T-helper 17 cell (primary cell): Measurements from ENCODE around the gene HSP90B1. TPM values are rescaled to one million over a fixed set of nuclear protein-coding genes. Genes with fewer than 3 reads are reported as not detected.
A peak's percentile ranks its signal among the peaks of the same experiment; 100 is the strongest.

Source experiments
- ATAC-seq: fragments of 150-1000 bp; cut with Tn5 transposase; 2 replicates; pipeline ENCODE4 v1.10.0; 2021; ENCODE audit warnings: mild to moderate bottlenecking, moderate library complexity
- DNase-seq, 3 donors: peaks; one replicate each; pipeline versions ENCODE4 v3.0.0 to v3.0.0-alpha.2; 2020 to 2021
- H3K9me3 ChIP-seq: one replicate; pipeline ENCODE4 v1.7.0; 2013; ENCODE audit warnings: low read length, mild to moderate bottlenecking; ENCODE audit not compliant: control insufficient read depth, poor library complexity, severe bottlenecking
- H3K27ac Mint-ChIP-seq: one replicate; pipeline ENCODE4 v1.8.0; 2022; ENCODE audit warnings: mild to moderate bottlenecking, moderate library complexity, mixed read lengths
- H3K27me3 Mint-ChIP-seq: one replicate; pipeline ENCODE4 v1.8.0; 2022; ENCODE audit warnings: mixed read lengths
- H3K36me3 Mint-ChIP-seq: one replicate; pipeline ENCODE4 v1.8.0; 2022; ENCODE audit warnings: low read depth, mixed read lengths
- H3K4me1 Mint-ChIP-seq: one replicate; pipeline ENCODE4 v1.8.0; 2022; ENCODE audit warnings: mild to moderate bottlenecking, mixed read lengths
- H3K4me3 Mint-ChIP-seq: one replicate; pipeline ENCODE4 v1.8.0; 2022; ENCODE audit warnings: mild to moderate bottlenecking, moderate library complexity, mixed read lengths
- total RNA-seq, 4 donors: library from RNA in 2 of 4; stranded (reverse) in 2 of 4; gene quantifications; one replicate each; pipeline ENCODE4 v1.2.3 and lab custom pipeline; 2022 to 2026

Gene HSP90B1
- total RNA-seq, 2 donors from 2014 or later, result 339 to 429 TPM

- ATAC-seq, result no peak
- Mint-ChIP-seq H3K27ac (peak overlapping the region; percentile 76), H3K4me1 (peaks cover 18% of the 10 kb centered on the region), H3K27me3 (no peaks in the 10 kb centered on the region), H3K4me3 (peak overlapping the region; percentile 62), H3K36me3 (no peaks in the 10 kb centered on the region)
- no peaks in the 10 kb centered on the region for H3K9me3 ChIP-seq
- DNase-seq, result no peak
Measured at GRCh38 chr12:103908877-103909276, 21.3 kb upstream of the HSP90B1 start.

DNA sequence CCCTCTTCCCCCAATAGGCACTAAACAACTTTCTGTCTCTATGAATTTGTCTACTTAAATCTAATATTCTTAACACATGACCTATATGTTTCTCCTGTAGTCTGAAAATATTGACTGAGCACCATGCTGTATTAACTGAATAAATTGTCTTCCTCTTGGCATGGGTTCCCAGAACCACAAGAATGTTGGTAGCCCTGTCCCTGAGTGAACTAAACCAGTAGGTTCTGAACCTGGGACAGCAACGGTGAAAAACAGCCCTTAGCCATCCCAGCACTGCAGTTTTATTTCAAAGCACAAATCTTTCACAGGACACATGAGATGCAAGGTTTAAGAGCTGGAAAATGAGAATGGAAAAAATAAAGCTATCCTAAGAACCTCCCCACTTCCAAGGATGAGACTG lies 20.4 kb upstream of the HSP90B1 start:
- Mint-ChIP-seq H3K27ac (peak overlapping the region; percentile 76), H3K4me3 (no peak overlapping the region)

DNA sequence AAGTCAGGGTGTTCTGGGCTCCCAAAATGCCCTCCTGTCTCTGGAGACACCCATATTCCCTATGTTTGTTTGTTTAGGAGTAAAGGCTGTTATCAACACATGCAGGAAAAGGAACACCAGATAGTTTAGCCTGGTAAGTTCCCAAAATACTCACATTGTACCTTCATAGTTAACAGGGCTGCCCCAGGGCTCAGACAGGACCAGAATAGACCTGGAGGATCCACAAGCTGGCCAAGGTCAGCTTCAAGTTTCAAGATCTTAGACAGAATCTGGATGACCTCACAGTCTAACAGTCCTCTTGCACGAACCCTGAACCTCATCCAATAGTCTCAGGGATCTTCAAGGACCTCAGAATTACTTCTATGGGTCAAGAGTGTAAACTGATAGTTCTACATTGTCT lies 18.1 kb upstream of the HSP90B1 start:
- H3K4me3 Mint-ChIP-seq, result no peak overlapping the region
- no peak for ATAC-seq
- no peak for DNase-seq
- no peak overlapping the region for H3K27ac Mint-ChIP-seq
- no peaks in the 10 kb centered on the region for H3K9me3 ChIP-seq
- peaks cover 9% of the 10 kb centered on the region for H3K4me1 Mint-ChIP-seq
- H3K27me3 Mint-ChIP-seq, result peaks cover 20% of the 10 kb centered on the region
- H3K36me3 Mint-ChIP-seq, result peaks cover 2% of the 10 kb centered on the region

More for the DNA sequence above, 20.4 kb upstream of the HSP90B1 start:
- H3K36me3 Mint-ChIP-seq, result no peaks in the 10 kb centered on the region
- peaks cover 5% of the 10 kb centered on the region for H3K27me3 Mint-ChIP-seq
- no peaks in the 10 kb centered on the region for H3K9me3 ChIP-seq
- ATAC-seq (no peak), DNase-seq (no peak)
- H3K4me1 Mint-ChIP-seq, result peaks cover 14% of the 10 kb centered on the region

DNA sequence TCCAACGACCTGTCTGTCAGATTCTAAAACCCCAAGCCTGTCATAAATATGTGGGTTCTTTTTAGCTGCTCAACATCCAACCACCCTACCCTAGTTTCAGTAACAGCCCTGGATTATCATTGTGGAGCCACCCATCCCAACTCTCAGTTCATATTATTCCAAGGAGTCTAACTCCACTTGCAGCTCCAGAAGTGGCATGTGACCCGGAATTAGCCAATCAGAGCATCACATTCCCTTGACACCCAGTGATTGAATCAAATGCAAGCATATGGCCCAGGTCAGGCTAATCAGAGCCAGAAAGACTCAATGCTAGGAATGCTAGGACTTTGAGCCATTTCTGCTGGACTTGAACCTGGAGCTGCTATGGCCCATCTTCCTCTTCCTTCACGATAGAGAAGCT lies 17.1 kb upstream of the HSP90B1 start:
- no peak for ATAC-seq
- peaks cover 3% of the 10 kb centered on the region for H3K9me3 ChIP-seq
- Mint-ChIP-seq H3K4me1 (peaks cover 7% of the 10 kb centered on the region), H3K36me3 (peaks cover 2% of the 10 kb centered on the region), H3K27ac (no peak overlapping the region), H3K27me3 (peaks cover 20% of the 10 kb centered on the region), H3K4me3 (no peak overlapping the region)
- no peak for DNase-seq

DNA sequence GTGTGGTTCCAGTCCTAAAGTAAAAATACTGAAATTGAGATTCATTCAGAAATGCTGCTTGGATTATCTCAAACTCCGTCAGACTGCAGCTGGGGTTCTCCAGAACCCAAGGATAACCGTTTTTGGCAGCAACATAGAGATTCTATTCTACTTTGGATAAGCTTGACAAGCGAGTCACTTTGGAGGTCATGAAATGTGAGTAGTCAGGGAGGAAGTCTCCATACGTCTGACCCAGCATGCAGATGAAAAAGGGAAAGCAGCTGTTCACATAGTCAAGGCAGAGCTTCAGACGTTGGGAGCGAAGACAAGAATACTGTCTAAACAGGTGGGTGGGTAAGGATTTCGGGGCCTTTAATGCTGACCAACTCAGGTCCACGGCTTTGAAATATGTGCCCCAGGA lies 14.9 kb upstream of the HSP90B1 start:
- no peak for ATAC-seq
- DNase-seq, result no peak
- Mint-ChIP-seq H3K36me3 (peaks cover 2% of the 10 kb centered on the region), H3K4me3 (no peak overlapping the region), H3K27me3 (peaks cover 20% of the 10 kb centered on the region), H3K4me1 (no peaks in the 10 kb centered on the region), H3K27ac (no peak overlapping the region)
- H3K9me3 ChIP-seq, result peaks cover 3% of the 10 kb centered on the region

DNA sequence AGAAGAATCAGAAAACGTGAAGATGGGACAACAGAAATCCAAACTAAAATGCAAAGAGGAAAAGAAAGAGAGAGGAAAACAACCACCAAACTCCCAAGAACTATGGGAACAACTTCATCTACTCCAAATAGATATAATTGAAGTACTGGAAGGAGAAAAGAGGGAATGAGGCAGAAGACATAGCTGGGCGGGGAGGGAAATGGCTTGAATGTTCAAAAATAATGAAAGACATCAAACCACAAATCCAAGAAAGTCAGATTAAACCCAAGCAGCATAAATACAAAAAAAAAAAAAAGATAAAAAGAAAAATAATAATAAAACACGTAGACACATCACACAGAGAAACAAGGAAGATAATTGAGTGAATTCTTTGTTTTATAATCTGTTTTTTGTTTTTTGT lies 12.3 kb upstream of the HSP90B1 start:
- no peak for ATAC-seq
- DNase-seq, result no peak
- peaks cover 20% of the 10 kb centered on the region for H3K27me3 Mint-ChIP-seq
- H3K27ac Mint-ChIP-seq, result no peak overlapping the region
- H3K9me3 ChIP-seq, result peaks cover 3% of the 10 kb centered on the region
- no peak overlapping the region for H3K4me3 Mint-ChIP-seq
- peaks cover 2% of the 10 kb centered on the region for H3K36me3 Mint-ChIP-seq
- no peaks in the 10 kb centered on the region for H3K4me1 Mint-ChIP-seq

DNA sequence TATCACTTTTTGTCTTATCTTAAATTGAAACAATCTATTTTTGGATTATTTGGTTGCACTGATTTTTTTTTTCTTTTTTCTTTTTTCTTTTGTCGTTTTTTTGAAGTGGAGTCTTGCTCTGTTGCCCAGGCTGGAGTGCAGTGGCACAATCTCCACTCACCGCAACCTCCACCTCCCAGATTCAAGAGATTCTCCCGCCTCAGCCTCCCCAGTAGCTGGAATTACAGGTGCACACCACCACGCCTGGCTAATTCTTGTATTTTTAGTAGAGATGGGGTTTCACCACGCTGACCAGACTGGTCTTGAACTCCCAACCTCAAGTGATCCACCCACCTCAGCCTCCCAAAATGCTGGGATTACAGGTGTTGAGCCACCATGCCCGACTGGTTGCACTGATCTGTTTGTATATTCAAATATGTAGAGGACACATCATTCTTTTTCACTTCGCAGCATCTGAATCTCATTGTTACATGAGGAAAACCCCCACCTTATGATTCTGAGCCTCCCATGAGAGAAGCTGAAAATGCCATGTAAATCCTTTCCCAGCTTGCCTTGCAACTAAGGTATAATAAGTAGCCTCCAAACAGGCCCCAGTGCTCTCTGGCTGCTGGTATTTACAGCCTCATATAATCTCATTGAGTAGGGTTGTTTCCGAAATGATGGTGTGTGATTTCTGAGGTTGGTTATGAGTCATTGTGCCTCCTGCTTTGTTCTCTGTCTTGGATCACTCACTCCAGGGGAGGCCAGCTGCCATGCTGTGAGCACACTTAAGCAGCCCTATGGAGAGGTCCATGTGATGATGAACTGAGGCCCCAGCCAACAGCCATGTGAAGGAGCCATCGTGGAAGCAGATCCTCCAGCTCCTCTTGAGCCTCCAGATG lies 5.2 kb upstream of the HSP90B1 start:
- H3K27me3 Mint-ChIP-seq, result no peaks in the 10 kb centered on the region
- peaks cover 29% of the 10 kb centered on the region for H3K4me1 Mint-ChIP-seq
- H3K9me3 ChIP-seq, result no peaks in the 10 kb centered on the region
- no peaks in the 10 kb centered on the region for H3K36me3 Mint-ChIP-seq
- ATAC-seq, result no peak
- DNase-seq, result no peak
- peak overlapping the region; percentile 94 for H3K27ac Mint-ChIP-seq
- H3K4me3 Mint-ChIP-seq, result peak overlapping the region; percentile 34

GRCh38 chr12:103928682-103929045 lies 1.5 kb upstream of the HSP90B1 start:
- ATAC-seq, result peak; percentile 6

DNA sequence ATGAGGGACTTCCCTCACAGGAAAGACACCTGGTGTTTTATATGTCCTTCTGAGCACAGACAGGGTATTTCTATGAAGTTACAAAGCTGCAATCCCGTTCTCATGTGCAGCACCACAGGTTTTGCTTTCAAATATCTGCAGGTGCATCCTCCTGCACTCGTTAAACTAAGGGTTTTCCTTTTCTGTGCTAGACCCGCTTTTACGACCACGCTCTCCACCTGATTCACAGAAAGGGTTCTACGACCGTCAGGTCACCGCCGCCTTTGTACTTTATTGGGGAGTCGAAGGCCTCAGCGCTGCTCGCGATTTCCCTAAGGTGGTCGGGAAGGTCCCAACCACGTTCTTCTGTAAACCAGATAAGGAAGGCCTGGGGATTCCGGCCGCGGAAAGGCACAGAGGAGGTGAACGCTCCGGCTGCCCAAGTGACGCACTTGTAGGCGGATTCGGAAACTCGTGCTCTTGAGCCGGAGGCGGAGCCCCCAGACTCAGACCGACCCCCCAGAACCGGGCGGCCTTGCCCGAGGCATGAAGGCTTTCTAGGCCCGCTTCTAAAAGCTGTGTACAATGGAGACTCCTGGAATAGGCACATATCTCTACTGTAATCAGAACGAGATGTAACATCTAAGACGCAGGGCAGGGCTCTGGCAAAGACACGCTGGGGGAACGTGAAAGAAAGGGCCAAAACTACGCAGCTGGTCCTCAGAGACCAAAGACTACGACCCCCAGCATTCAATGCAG lies 995 bp upstream of the HSP90B1 start:
- Mint-ChIP-seq H3K4me3 (peak overlapping the region; percentile 93), H3K27me3 (no peaks in the 10 kb centered on the region), H3K27ac (peak overlapping the region; percentile 100), H3K4me1 (peaks cover 51% of the 10 kb centered on the region), H3K36me3 (peaks cover 3% of the 10 kb centered on the region)
- ATAC-seq (peak; percentile 53), DNase-seq (peak; percentile 60 to 76 (median 70))
- H3K9me3 ChIP-seq, result no peaks in the 10 kb centered on the region

More at GRCh38 chr12:103928682-103929045, 1.5 kb upstream of the HSP90B1 start:
- H3K36me3 Mint-ChIP-seq, result peaks cover 3% of the 10 kb centered on the region
- H3K4me1 Mint-ChIP-seq, result peaks cover 53% of the 10 kb centered on the region
- H3K9me3 ChIP-seq, result no peaks in the 10 kb centered on the region
- DNase-seq, result peak; percentile 26 to 49 (median 27)
- peak overlapping the region; percentile 93 for H3K4me3 Mint-ChIP-seq
- H3K27ac Mint-ChIP-seq, result peak overlapping the region; percentile 100
- H3K27me3 Mint-ChIP-seq, result no peaks in the 10 kb centered on the region

DNA sequence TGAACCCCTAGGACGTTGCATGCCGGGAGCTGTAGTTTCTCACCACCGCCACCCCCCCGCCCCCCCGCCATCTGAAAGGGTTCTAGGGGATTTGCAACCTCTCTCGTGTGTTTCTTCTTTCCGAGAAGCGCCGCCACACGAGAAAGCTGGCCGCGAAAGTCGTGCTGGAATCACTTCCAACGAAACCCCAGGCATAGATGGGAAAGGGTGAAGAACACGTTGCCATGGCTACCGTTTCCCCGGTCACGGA lies 501 bp upstream of the HSP90B1 start:
- DNase-seq (peak in 1 of 3 donors; percentile 69), ATAC-seq (no peak)
- Mint-ChIP-seq H3K36me3 (peaks cover 3% of the 10 kb centered on the region), H3K4me3 (peak overlapping the region; percentile 93), H3K4me1 (peaks cover 53% of the 10 kb centered on the region), H3K27ac (peak overlapping the region; percentile 100), H3K27me3 (no peaks in the 10 kb centered on the region)
- no peaks in the 10 kb centered on the region for H3K9me3 ChIP-seq

DNA sequence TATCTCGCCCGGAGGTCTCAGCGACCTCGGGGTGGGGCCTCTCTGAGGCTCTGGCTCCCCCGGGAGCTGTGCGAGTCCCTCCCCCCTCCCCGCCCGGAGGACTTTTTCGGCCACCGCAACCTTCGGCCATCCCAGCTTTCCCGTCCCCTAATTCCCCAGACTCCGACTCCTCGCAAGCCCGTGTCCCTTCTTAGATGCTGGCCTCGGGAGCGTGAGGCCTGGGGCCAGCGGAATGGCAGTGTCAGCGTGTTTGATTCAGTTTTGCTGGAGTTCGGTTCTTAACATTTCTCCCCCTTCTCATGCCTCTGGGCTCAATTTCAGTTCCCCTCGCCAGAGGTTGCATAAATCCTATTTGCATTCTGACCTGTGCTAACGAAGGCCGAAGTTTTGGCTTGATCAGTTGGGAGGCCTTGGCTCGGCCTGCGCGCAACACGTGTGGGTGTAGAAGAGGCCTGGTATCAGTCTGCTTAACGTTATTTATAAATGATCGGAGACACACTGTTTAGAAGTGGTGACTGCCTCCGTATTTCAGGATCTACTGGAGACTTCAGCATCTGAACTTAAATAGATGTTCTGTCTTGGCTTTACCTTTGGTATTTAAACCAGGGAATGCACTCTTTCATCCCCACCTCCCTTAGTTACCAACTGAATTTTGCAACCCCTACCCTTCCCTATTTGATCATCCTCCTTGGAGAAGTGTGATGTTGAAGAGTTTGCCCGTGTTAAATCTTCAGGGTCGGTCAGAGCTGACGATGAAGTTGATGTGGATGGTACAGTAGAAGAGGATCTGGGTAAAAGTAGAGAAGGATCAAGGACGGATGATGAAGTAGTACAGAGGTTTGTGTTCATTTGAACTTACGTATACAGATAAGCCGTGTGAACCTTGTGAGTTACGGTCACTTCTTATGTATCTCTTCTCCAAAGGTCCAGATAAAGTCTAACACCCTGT lies 851 bp downstream of the HSP90B1 start:
- DNase-seq, result no peak
- peaks cover 56% of the 10 kb centered on the region for H3K4me1 Mint-ChIP-seq
- H3K4me3 Mint-ChIP-seq, result peak overlapping the region; percentile 93
- H3K27ac Mint-ChIP-seq, result peak overlapping the region; percentile 100
- ATAC-seq, result no peak
- H3K27me3 Mint-ChIP-seq, result no peaks in the 10 kb centered on the region
- H3K9me3 ChIP-seq, result no peaks in the 10 kb centered on the region
- peaks cover 5% of the 10 kb centered on the region for H3K36me3 Mint-ChIP-seq

GRCh38 chr12:103933237-103933636 lies 3.0 kb downstream of the HSP90B1 start:
- Mint-ChIP-seq H3K27ac (peak overlapping the region; percentile 100), H3K36me3 (peaks cover 7% of the 10 kb centered on the region), H3K4me1 (peaks cover 52% of the 10 kb centered on the region), H3K27me3 (no peaks in the 10 kb centered on the region), H3K4me3 (no peak overlapping the region)
- H3K9me3 ChIP-seq, result no peaks in the 10 kb centered on the region
- ATAC-seq, result no peak
- DNase-seq, result no peak

GRCh38 chr12:103936679-103937078 lies 6.5 kb downstream of the HSP90B1 start:
- H3K4me3 Mint-ChIP-seq, result no peak overlapping the region
- H3K36me3 Mint-ChIP-seq, result peaks cover 10% of the 10 kb centered on the region
- ATAC-seq (no peak), DNase-seq (no peak)
- peaks cover 31% of the 10 kb centered on the region for H3K4me1 Mint-ChIP-seq
- peak overlapping the region; percentile 61 for H3K27ac Mint-ChIP-seq
- H3K9me3 ChIP-seq, result no peaks in the 10 kb centered on the region
- H3K27me3 Mint-ChIP-seq, result no peaks in the 10 kb centered on the region
